ENCODE data around the gene C2CD3. TPM values are rescaled to one million over a fixed set of nuclear protein-coding genes. Genes with fewer than 3 reads are reported as not detected.

The C2CD3 gene
- polyA plus RNA-seq, 1 experiment = 8.7 TPM

- no peak overlapping the region for H3K27ac ChIP-seq (ENCODE audit: low read depth, low read length)
- ChIA-PET POLR2A (no interaction called here), CTCF (no interaction called here)
- no peaks in the 10 kb centered on the region for H3K27me3 ChIP-seq (ENCODE audit: control insufficient read depth, insufficient read depth, low read length)
- no peak for DNase-seq (ENCODE audit: low read depth, low spot score)
- no peaks in the 10 kb centered on the region for H3K9me3 ChIP-seq (ENCODE audit: control insufficient read depth, insufficient read depth, low read length)
- H3K4me3 ChIP-seq (ENCODE audit: low read depth, low read length) = no peak overlapping the region
- TF ChIP-seq CTCF (IDR thresholded peaks at IDR 0.05; ENCODE audit: low read depth, low read length) = no peak
Measured at GRCh38 chr11:74206746-74207145, 35.9 kb upstream of the C2CD3 start.

GRCh38 chr11:74205181-74205580 is 34.4 kb upstream of the C2CD3 start:
- no peaks in the 10 kb centered on the region for H3K9me3 ChIP-seq (ENCODE audit: control insufficient read depth, insufficient read depth, low read length)
- no peaks in the 10 kb centered on the region for H3K27me3 ChIP-seq (ENCODE audit: control insufficient read depth, insufficient read depth, low read length)
- POLR2A ChIA-PET = no interaction called here
- CTCF ChIA-PET = no interaction called here
- no peak for TF ChIP-seq CTCF (IDR thresholded peaks at IDR 0.05; ENCODE audit: low read depth, low read length)
- H3K27ac ChIP-seq (ENCODE audit: low read depth, low read length) = no peak overlapping the region
- no peak overlapping the region for H3K4me3 ChIP-seq (ENCODE audit: low read depth, low read length)
- DNase-seq (ENCODE audit: low read depth, low spot score) = no peak

GRCh38 chr11:74204701-74205100 is 33.9 kb upstream of the C2CD3 start:
- H3K27me3 ChIP-seq (ENCODE audit: control insufficient read depth, insufficient read depth, low read length) = no peaks in the 10 kb centered on the region
- ChIA-PET CTCF (no interaction called here), POLR2A (no interaction called here)
- TF ChIP-seq CTCF (IDR thresholded peaks at IDR 0.05; ENCODE audit: low read depth, low read length) = no peak
- no peak overlapping the region for H3K27ac ChIP-seq (ENCODE audit: low read depth, low read length)
- no peaks in the 10 kb centered on the region for H3K9me3 ChIP-seq (ENCODE audit: control insufficient read depth, insufficient read depth, low read length)
- no peak for DNase-seq (ENCODE audit: low read depth, low spot score)
- H3K4me3 ChIP-seq (ENCODE audit: low read depth, low read length) = no peak overlapping the region

- Histone ChIP-seq H3K9me3 (ENCODE audit: control insufficient read depth, insufficient read depth, low read length) (no peaks in the 10 kb centered on the region), H3K4me3 (ENCODE audit: low read depth, low read length) (no peak overlapping the region), H3K27ac (ENCODE audit: low read depth, low read length) (no peak overlapping the region), H3K27me3 (ENCODE audit: control insufficient read depth, insufficient read depth, low read length) (no peaks in the 10 kb centered on the region)
- CTCF ChIA-PET = no interaction called here
- POLR2A ChIA-PET = no interaction called here
- TF ChIP-seq CTCF (IDR thresholded peaks at IDR 0.05; ENCODE audit: low read depth, low read length) = no peak
- no peak for DNase-seq (ENCODE audit: low read depth, low spot score)
Measured at GRCh38 chr11:74203966-74204365, 33.2 kb upstream of the C2CD3 start.

- Histone ChIP-seq H3K27ac (ENCODE audit: low read depth, low read length) (no peak overlapping the region), H3K9me3 (ENCODE audit: control insufficient read depth, insufficient read depth, low read length) (no peaks in the 10 kb centered on the region), H3K27me3 (ENCODE audit: control insufficient read depth, insufficient read depth, low read length) (no peaks in the 10 kb centered on the region), H3K4me3 (ENCODE audit: low read depth, low read length) (no peak overlapping the region)
- DNase-seq (ENCODE audit: low read depth, low spot score) = no peak
- CTCF ChIA-PET = interaction anchor here (0.6 kb wide), 2 partner anchors 12 to 233 kb away, joined by 3 to 11 read pairs; no protein-coding TSS in a partner anchor
- POLR2A ChIA-PET = no interaction called here
- no peak for TF ChIP-seq CTCF (IDR thresholded peaks at IDR 0.05; ENCODE audit: low read depth, low read length)
Measured at GRCh38 chr11:74196781-74197486, 26.1 kb upstream of the C2CD3 start.
